H1 (cell line): Measurements from ENCODE around the gene NUDT3. TPM values are rescaled to one million over a fixed set of nuclear protein-coding genes. Genes with fewer than 3 reads are reported as not detected.

Experiments
- CTCF ChIA-PET: fragments of 300-600 bp; sonication (Branson Sonifier 250); formaldehyde crosslinking; loops from one replicate; lab custom pipeline; 2021; ENCODE audit not compliant: partially characterized antibody; lab: Charles Lee
- POLR2A ChIA-PET: fragments of 300-600 bp; sonication (Branson Sonifier 250); formaldehyde crosslinking; loops from one replicate; lab custom pipeline; 2021; ENCODE audit warnings: inconsistent platforms; ENCODE audit not compliant: partially characterized antibody; lab: Charles Lee
- DNase-seq, 2 experiments: peaks; one replicate each; pipeline versions ENCODE4 v3.0.0 to v3.0.0-alpha.2; 2010 to 2022; ENCODE audit warnings: low spot score in 2 of 2, low read depth in 1 of 2, mixed read lengths in 1 of 2
- FAIRE-seq: peaks from 2 replicates; lab custom pipeline; 2011; peaks lifted over from hg19 to GRCh38; lab: Jason Lieb, UNC
- H2AFZ ChIP-seq: 2 replicates; pipeline ENCODE4 v1.8.1; 2012; ENCODE audit warnings: low read length, inconsistent platforms
- H2AK5ac ChIP-seq: 2 replicates; pipeline ENCODE4 v1.6.1; 2013; ENCODE audit warnings: low read depth, low read length
- H2BK120ac ChIP-seq: replicated peaks from 2 replicates; pipeline ENCODE3; 2013; ENCODE audit warnings: low read depth, low read length, inconsistent platforms
- H2BK12ac ChIP-seq: 2 replicates; pipeline ENCODE4 v1.6.1; 2013; ENCODE audit warnings: low read depth, low read length
- H2BK15ac ChIP-seq: 2 replicates; pipeline ENCODE4 v1.6.1; 2013; ENCODE audit warnings: low read length
- H2BK20ac ChIP-seq: 2 replicates; pipeline ENCODE4 v1.6.1; 2013; ENCODE audit warnings: low read length
- H2BK5ac ChIP-seq: 2 replicates; pipeline ENCODE4 v1.6.1; 2013; ENCODE audit warnings: low read depth, low read length
- H3K14ac ChIP-seq: 2 replicates; pipeline ENCODE4 v1.6.1; 2013; ENCODE audit warnings: inconsistent platforms; ENCODE audit not compliant: insufficient read length
- H3K18ac ChIP-seq: 2 replicates; pipeline ENCODE4 v1.6.1; 2013; ENCODE audit warnings: low read length; ENCODE audit errors: extremely low read depth
- H3K23ac ChIP-seq: 2 replicates; pipeline ENCODE4 v1.6.1; 2013; ENCODE audit warnings: inconsistent platforms; ENCODE audit not compliant: insufficient read length
- H3K23me2 ChIP-seq: 2 replicates; pipeline ENCODE4 v1.6.1; 2013; ENCODE audit warnings: low read depth, low read length
- H3K27ac ChIP-seq: 2 replicates; pipeline ENCODE4 v1.6.1; 2011; ENCODE audit warnings: low read depth, low read length, inconsistent platforms
- H3K27me3 ChIP-seq, 4 experiments: replicated peaks in 1 of 4; 1 replicate in 1 of 4; 2 replicates in 3 of 4; pipeline versions ENCODE4 v1.6.1 to v1.8.1; 2011 to 2013; ENCODE audit warnings: low read length in 3 of 4, mild to moderate bottlenecking in 3 of 4, inconsistent platforms in 2 of 4, mixed read lengths in 2 of 4, moderate library complexity in 1 of 4; ENCODE audit not compliant: control insufficient read depth in 3 of 4, insufficient read depth in 3 of 4; ENCODE audit errors: extremely low read depth in 1 of 4
- H3K36me3 ChIP-seq, 4 experiments: 2 replicates each; pipeline versions ENCODE4 v1.6.1 to v1.8.1; 2011 to 2013; ENCODE audit warnings: mild to moderate bottlenecking in 4 of 4, low read length in 3 of 4, moderate library complexity in 2 of 4, control low read depth in 1 of 4, inconsistent platforms in 1 of 4; ENCODE audit not compliant: insufficient read depth in 4 of 4, control insufficient read depth in 2 of 4
- H3K4ac ChIP-seq: replicated peaks from 2 replicates; pipeline ENCODE3; 2013; ENCODE audit warnings: low read length, low read depth, mixed read lengths, inconsistent platforms; ENCODE audit not compliant: insufficient read length
- H3K4me1 ChIP-seq, 4 experiments: replicated peaks in 1 of 4; 1 replicate in 1 of 4; 2 replicates in 3 of 4; pipeline versions ENCODE4 v1.6.1 to v1.8.1; 2011 to 2013; ENCODE audit warnings: low read length in 3 of 4, inconsistent platforms in 2 of 4, mixed read lengths in 1 of 4; ENCODE audit not compliant: insufficient read depth in 4 of 4, control insufficient read depth in 3 of 4
- H3K4me2 ChIP-seq, 2 experiments: 2 replicates each; pipeline versions ENCODE4 v1.6.1 to v1.8.1; 2011 to 2013; ENCODE audit warnings: low read depth in 2 of 2, low read length in 2 of 2, control low read depth in 1 of 2, inconsistent platforms in 1 of 2, mild to moderate bottlenecking in 1 of 2; ENCODE audit not compliant: insufficient read depth in 1 of 2
- H3K4me3 ChIP-seq, 4 experiments: fragments of 200-600, 300-600 bp in 1 of 4; sonication (generic), shearing (Covaris generic), sonication (Bioruptor Twin) in 1 of 4; 2 replicates each; pipeline versions ENCODE4 v1.5.1 to v1.8.1; 2011 to 2016; ENCODE audit warnings: low read length in 4 of 4, low read depth in 3 of 4, control low read depth in 2 of 4, inconsistent platforms in 2 of 4, mild to moderate bottlenecking in 2 of 4, mixed read lengths in 1 of 4, moderate library complexity in 1 of 4; ENCODE audit not compliant: insufficient read depth in 2 of 4; ENCODE audit errors: extremely low read depth in 1 of 4
- H3K56ac ChIP-seq: replicated peaks from 2 replicates; pipeline ENCODE3; 2013; ENCODE audit warnings: low read depth, mild to moderate bottlenecking, mixed read lengths, low read length, inconsistent platforms; ENCODE audit not compliant: insufficient read length
- H3K79me1 ChIP-seq: 2 replicates; pipeline ENCODE4 v1.6.1; 2013; ENCODE audit warnings: low read depth, low read length, control low read depth
- H3K79me2 ChIP-seq, 2 experiments: 2 replicates each; pipeline versions ENCODE4 v1.6.1 to v1.8.1; 2012 to 2013; ENCODE audit warnings: low read length in 2 of 2, mild to moderate bottlenecking in 2 of 2, inconsistent platforms in 1 of 2; ENCODE audit not compliant: insufficient read depth in 2 of 2, control insufficient read depth in 1 of 2
- H3K9ac ChIP-seq, 4 experiments: replicated peaks in 1 of 4; 1 replicate in 1 of 4; 2 replicates in 3 of 4; pipeline versions ENCODE4 v1.6.1 to v1.8.1; 2011 to 2013; ENCODE audit warnings: low read depth in 3 of 4, low read length in 3 of 4, control low read depth in 2 of 4, mild to moderate bottlenecking in 2 of 4, moderate library complexity in 2 of 4, inconsistent platforms in 1 of 4; ENCODE audit errors: extremely low read depth in 1 of 4
- H3K9me3 ChIP-seq, 2 experiments: 2 replicates each; pipeline versions ENCODE4 v1.6.1 to v1.8.1; 2012 to 2013; ENCODE audit warnings: mild to moderate bottlenecking in 2 of 2, moderate library complexity in 2 of 2, control low read depth in 1 of 2, inconsistent platforms in 1 of 2, low read depth in 1 of 2, low read length in 1 of 2, mixed read lengths in 1 of 2; ENCODE audit not compliant: insufficient read depth in 2 of 2
- H4K20me1 ChIP-seq, 2 experiments: replicated peaks in 1 of 2; 2 replicates each; pipeline versions ENCODE3 to v1.8.1; 2011 to 2013; ENCODE audit warnings: inconsistent platforms in 2 of 2, low read length in 2 of 2, mild to moderate bottlenecking in 1 of 2; ENCODE audit not compliant: insufficient read depth in 2 of 2, control insufficient read depth in 1 of 2
- H4K5ac ChIP-seq: 2 replicates; pipeline ENCODE4 v1.6.1; 2013; ENCODE audit warnings: low read length, low read depth, mixed read lengths, inconsistent platforms; ENCODE audit not compliant: insufficient read length
- H4K8ac ChIP-seq: 2 replicates; pipeline ENCODE4 v1.8.0; 2013; ENCODE audit warnings: mild to moderate bottlenecking, moderate library complexity, low read length, inconsistent platforms; ENCODE audit not compliant: insufficient read depth; ENCODE audit errors: extremely low read depth
- H4K91ac ChIP-seq: replicated peaks from 2 replicates; pipeline ENCODE3; 2013; ENCODE audit warnings: low read length, mixed read lengths, inconsistent platforms; ENCODE audit not compliant: insufficient read length
- ATF2 ChIP-seq: IDR thresholded peaks from 2 replicates; pipeline ENCODE4 v1.6.1; 2012; ENCODE audit warnings: low read length, inconsistent platforms
- BACH1 ChIP-seq: IDR thresholded peaks from 2 replicates; pipeline ENCODE4 v1.6.1; 2012; ENCODE audit warnings: low read length, improper control_type of control experiment
- BCL11A ChIP-seq, 2 experiments: IDR thresholded peaks; one replicate each; pipeline ENCODE4 v1.6.1; 2011; ENCODE audit warnings: low read depth in 2 of 2, low read length in 2 of 2, mild to moderate bottlenecking in 2 of 2
- JUN ChIP-seq: IDR thresholded peaks from 2 replicates; pipeline ENCODE4 v1.6.1; 2011; ENCODE audit warnings: low read depth, mild to moderate bottlenecking, improper control_type of control experiment, low read length
- KDM5A ChIP-seq: fragments of 200-600 bp; IDR thresholded peaks from 2 replicates; pipeline ENCODE4 v1.7.1; 2012; ENCODE audit warnings: mild to moderate bottlenecking, low read length, inconsistent platforms, mixed read lengths
- POU5F1 ChIP-seq: IDR thresholded peaks from 2 replicates; pipeline ENCODE4 v1.6.1; 2011; ENCODE audit warnings: low read depth, mild to moderate bottlenecking, low read length, moderate library complexity
- SIX5 ChIP-seq: IDR thresholded peaks from 2 replicates; pipeline ENCODE4 v1.6.1; 2011; ENCODE audit warnings: mild to moderate bottlenecking, low read depth, low read length
- SP1 ChIP-seq: IDR thresholded peaks from 2 replicates; pipeline ENCODE4 v1.6.1; 2011; ENCODE audit warnings: low read depth, low read length
- SP2 ChIP-seq: IDR thresholded peaks from 2 replicates; pipeline ENCODE4 v1.6.1; 2012; ENCODE audit warnings: mild to moderate bottlenecking, low read length, inconsistent platforms
- SRF ChIP-seq: IDR thresholded peaks from 2 replicates; pipeline ENCODE4 v1.6.1; 2011; ENCODE audit warnings: mild to moderate bottlenecking, low read depth, low read length, moderate library complexity
- SUZ12 ChIP-seq: fragments of 200-600 bp; sonication (generic); IDR thresholded peaks from 2 replicates; pipeline ENCODE4 v1.6.1; 2012; ENCODE audit warnings: mild to moderate bottlenecking, inconsistent platforms, low read length, moderate library complexity, mixed read lengths
- TCF12 ChIP-seq: IDR thresholded peaks from 2 replicates; pipeline ENCODE4 v1.6.1; 2011; ENCODE audit warnings: low read depth, mild to moderate bottlenecking, low read length
- TEAD4 ChIP-seq: IDR thresholded peaks from 2 replicates; pipeline ENCODE4 v1.6.1; 2012; ENCODE audit warnings: low read depth, low read length, inconsistent platforms, mixed read lengths
- WGBS, 2 experiments: shearing (Covaris generic) in 1 of 2; methylation state at CpG; one replicate each; pipeline versions ENCODE4 v1.1.6 to v1.1.7; 2013 to 2015; ENCODE audit warnings: low lambda C conversion rate in 2 of 2, mixed read lengths in 2 of 2, inconsistent platforms in 1 of 2, low coverage in 1 of 2, missing lambda C conversion rate in 1 of 2; ENCODE audit not compliant: insufficient replicate concordance in 2 of 2, insufficient coverage in 1 of 2, insufficient read length in 1 of 2; ENCODE audit errors: extremely low coverage in 1 of 2, missing lambda C conversion rate in 1 of 2; 5-methylcytosine and 5-hydroxymethylcytosine counted together
- polyA plus RNA-seq, 7 experiments: library from polyadenylated mRNA; depleted of rRNA in 3 of 7; stranded (reverse) in 5 of 7; unstranded in 2 of 7; fragments of >200 nt in 5 of 7; fragments of 200-250 nt in 2 of 7; gene quantifications; 1 replicate in 5 of 7; 2 replicates in 1 of 7; 4 replicates in 1 of 7; pipeline versions ENCODE4 v1.2.1 to v1.2.3, GENCODE V29; 2011 to 2013; ENCODE audit warnings: missing spikeins in 2 of 7, mixed read lengths in 2 of 7
- total RNA-seq: library from RNA; stranded (reverse); fragmentation: NEBNext Ultra II Directional; extraction: Animal tissue kit (Norgen Biotek cat#: 25700); gene quantifications from 2 replicates; pipeline ENCODE4 v1.2.1, GENCODE V29; 2021

NUDT3 gene
- total and polyA plus RNA-seq, 2 of the 8 experiments (the other 6 are each of a cell fraction or from before 2014, with no cell fraction given) = 14.1 to 36.9 TPM

GRCh38 chr6:34340906-34341480, 51.5 kb downstream of the NUDT3 start:
- no peaks in the 10 kb centered on the region for H3K23me2 ChIP-seq
- H2BK20ac ChIP-seq = no peak overlapping the region
- ChIA-PET CTCF (interaction anchor here (1.3 kb wide), 1 partner anchor 27 kb away, joined by 4 read pairs; no protein-coding TSS in a partner anchor), POLR2A (interaction anchor here (0.7 kb wide), 1 partner anchor 66 kb away, joined by 3 read pairs; no protein-coding TSS in a partner anchor)
- DNase-seq (no peak), FAIRE-seq (no peak)
- H4K91ac ChIP-seq = no peak overlapping the region
- no peak overlapping the region for H2AK5ac ChIP-seq
- no peak overlapping the region for H3K23ac ChIP-seq
- no peak overlapping the region for H2BK5ac ChIP-seq
- no peak overlapping the region for H3K9ac ChIP-seq
- no peak overlapping the region for H3K4me3 ChIP-seq
- H3K27ac ChIP-seq = no peak overlapping the region
- H3K4me2 ChIP-seq = no peak overlapping the region
- no peak overlapping the region for H4K8ac ChIP-seq
- no peaks in the 10 kb centered on the region; the same call in 1 of the 2 replicates for H3K79me1 ChIP-seq
- H4K20me1 ChIP-seq = peaks cover 0 to 3% of the 10 kb centered on the region in 2 experiments
- no peaks in the 10 kb centered on the region for H3K4me1 ChIP-seq
- H3K27me3 ChIP-seq = no peaks in the 10 kb centered on the region
- H3K14ac ChIP-seq = no peak overlapping the region
- H3K18ac ChIP-seq = no peak overlapping the region
- peaks cover 0 to 4% (median 2%) of the 10 kb centered on the region in 4 experiments; a peak in 2 of 8 replicates for H3K36me3 ChIP-seq
- no peak overlapping the region for H2BK120ac ChIP-seq
- H4K5ac ChIP-seq = no peak overlapping the region
- 82% methylated on average over 3 of the region's 3 CpGs; no CpG with 5 or more reads in 1 of the 2 experiments for WGBS, 2 experiments
- H3K56ac ChIP-seq = no peak overlapping the region
- no peak overlapping the region for H2BK15ac ChIP-seq
- no peaks in the 10 kb centered on the region for H3K9me3 ChIP-seq
- H2BK12ac ChIP-seq = no peak overlapping the region
- no peak overlapping the region for H2AFZ ChIP-seq
- peaks cover 3 to 23% of the 10 kb centered on the region in 2 experiments; a peak in 1 of 4 replicates for H3K79me2 ChIP-seq
- H3K4ac ChIP-seq = no peak overlapping the region
- TF ChIP-seq SP1 = no peak
- TF ChIP-seq BCL11A (IDR thresholded peaks at IDR 0.05; ENCODE audit: low read depth in 2 of 2, low read length in 2 of 2) = no peak
- no peak for TF ChIP-seq SRF
- TF ChIP-seq TCF12 = no peak
- TF ChIP-seq TEAD4 = no peak
- TF ChIP-seq SUZ12 = no peak
- TF ChIP-seq JUN = no peak
- no peak for TF ChIP-seq BACH1
- TF ChIP-seq KDM5A = no peak
- no peak for TF ChIP-seq SIX5
- TF ChIP-seq SP2 = no peak
- no peak for TF ChIP-seq POU5F1
- TF ChIP-seq ATF2 = no peak
